H9 (cell line): ENCODE data around the gene ME3. TPM values are rescaled to one million over a fixed set of nuclear protein-coding genes. Genes with fewer than 3 reads are reported as not detected.

Experiments
- DNase-seq: peaks from one replicate; pipeline ENCODE4 v3.0.0-alpha.2; 2017
- H2AFZ ChIP-seq: one replicate; pipeline ENCODE4 v1.6.1; 2013; ENCODE audit warnings: mild to moderate bottlenecking, low read length, control low read depth, moderate library complexity
- H2AK5ac ChIP-seq: 2 replicates; pipeline ENCODE4 v1.6.1; 2013; ENCODE audit warnings: low read length, control low read depth, mixed read lengths; ENCODE audit not compliant: insufficient read length
- H2BK120ac ChIP-seq: one replicate; pipeline ENCODE4 v1.6.1; 2013; ENCODE audit warnings: low read depth, mild to moderate bottlenecking, low read length, control low read depth, inconsistent platforms; ENCODE audit not compliant: poor library complexity, severe bottlenecking
- H2BK12ac ChIP-seq: 2 replicates; pipeline ENCODE4 v1.6.1; 2013; ENCODE audit warnings: low read length, control low read depth, mixed read lengths, low read depth; ENCODE audit not compliant: insufficient read length
- H2BK15ac ChIP-seq: 2 replicates; pipeline ENCODE4 v1.6.1; 2013; ENCODE audit warnings: low read depth, low read length, control low read depth
- H2BK20ac ChIP-seq: one replicate; pipeline ENCODE4 v1.6.1; 2013; ENCODE audit warnings: low read depth, mild to moderate bottlenecking, low read length, control low read depth, inconsistent platforms; ENCODE audit not compliant: poor library complexity, severe bottlenecking
- H2BK5ac ChIP-seq: 2 replicates; pipeline ENCODE4 v1.6.1; 2013; ENCODE audit warnings: low read length, control low read depth, mixed read lengths; ENCODE audit not compliant: insufficient read length
- H3K14ac ChIP-seq: 2 replicates; pipeline ENCODE4 v1.6.1; 2013; ENCODE audit warnings: low read length, control low read depth; ENCODE audit not compliant: insufficient read depth
- H3K18ac ChIP-seq: 2 replicates; pipeline ENCODE4 v1.6.1; 2013; ENCODE audit warnings: low read depth, mild to moderate bottlenecking, mixed read lengths, low read length, control low read depth; ENCODE audit not compliant: insufficient read length
- H3K23ac ChIP-seq: 2 replicates; pipeline ENCODE4 v1.6.1; 2013; ENCODE audit warnings: low read length, control low read depth, mixed read lengths, low read depth; ENCODE audit not compliant: insufficient read length
- H3K23me2 ChIP-seq: 2 replicates; pipeline ENCODE4 v1.6.1; 2013; ENCODE audit warnings: low read depth, mild to moderate bottlenecking, mixed read lengths, low read length, control low read depth; ENCODE audit not compliant: insufficient read length, poor library complexity, severe bottlenecking
- H3K27ac ChIP-seq: 2 replicates; pipeline ENCODE4 v1.5.1; 2013; ENCODE audit warnings: low read length, control low read depth, mixed read lengths, low read depth; ENCODE audit not compliant: insufficient read length
- H3K27me3 ChIP-seq: 2 replicates; pipeline ENCODE4 v1.6.1; 2013; ENCODE audit warnings: low read length, control low read depth, inconsistent platforms; ENCODE audit not compliant: insufficient read depth
- H3K4ac ChIP-seq: 2 replicates; pipeline ENCODE4 v1.6.1; 2013; ENCODE audit warnings: low read depth, mild to moderate bottlenecking, control low read depth, inconsistent platforms, low read length, moderate library complexity
- H3K4me1 ChIP-seq: 2 replicates; pipeline ENCODE4 v1.6.1; 2013; ENCODE audit warnings: low read length, control low read depth, inconsistent platforms; ENCODE audit not compliant: insufficient read depth
- H3K4me2 ChIP-seq: 2 replicates; pipeline ENCODE4 v1.6.1; 2013; ENCODE audit warnings: low read length, control low read depth, mixed read lengths; ENCODE audit not compliant: insufficient read length, insufficient read depth
- H3K56ac ChIP-seq: 2 replicates; pipeline ENCODE4 v1.6.1; 2013; ENCODE audit warnings: low read depth, mild to moderate bottlenecking, mixed read lengths, low read length, control low read depth; ENCODE audit not compliant: insufficient read length
- H3K79me1 ChIP-seq: 2 replicates; pipeline ENCODE4 v1.6.1; 2013; ENCODE audit warnings: low read depth, mild to moderate bottlenecking, moderate library complexity, low read length, control low read depth, inconsistent platforms; ENCODE audit not compliant: insufficient read depth, poor library complexity, severe bottlenecking
- H3K79me2 ChIP-seq: 2 replicates; pipeline ENCODE4 v1.6.1; 2013; ENCODE audit warnings: low read length, control low read depth, inconsistent platforms; ENCODE audit not compliant: insufficient read depth
- H3K9ac ChIP-seq: 2 replicates; pipeline ENCODE4 v1.6.1; 2013; ENCODE audit warnings: low read length, control low read depth, mixed read lengths; ENCODE audit not compliant: insufficient read length; ENCODE audit errors: extremely low read depth
- H3K9me3 ChIP-seq: one replicate; pipeline ENCODE4 v1.6.1; 2013; ENCODE audit warnings: low read depth, low read length, inconsistent platforms; ENCODE audit not compliant: control insufficient read depth
- H3T11ph ChIP-seq: one replicate; pipeline ENCODE4 v1.6.1; 2013; ENCODE audit warnings: mild to moderate bottlenecking, low read length, control low read depth, inconsistent platforms
- H4K20me1 ChIP-seq: one replicate; pipeline ENCODE4 v1.6.1; 2013; ENCODE audit not compliant: control insufficient read depth, insufficient read length, insufficient read depth
- H4K5ac ChIP-seq: 2 replicates; pipeline ENCODE4 v1.6.1; 2013; ENCODE audit warnings: low read depth, mild to moderate bottlenecking, mixed read lengths, low read length, control low read depth; ENCODE audit not compliant: insufficient read length
- H4K8ac ChIP-seq: replicated peaks from 2 replicates; pipeline ENCODE4 v1.6.1; 2013; ENCODE audit warnings: low read length, control low read depth, mixed read lengths, low read depth; ENCODE audit not compliant: insufficient read length
- H4K91ac ChIP-seq: 2 replicates; pipeline ENCODE4 v1.6.1; 2013; ENCODE audit warnings: low read depth, mild to moderate bottlenecking, moderate library complexity, mixed read lengths, low read length, control low read depth; ENCODE audit not compliant: insufficient read length
- H3K27ac Mint-ChIP-seq, 3 experiments: 2 replicates in 2 of 3; 3 replicates in 1 of 3; pipeline ENCODE4 v1.8.0; 2020 to 2021; ENCODE audit warnings: mixed read lengths in 3 of 3, mild to moderate bottlenecking in 1 of 3, moderate library complexity in 1 of 3
- H3K27me3 Mint-ChIP-seq: 2 replicates; pipeline ENCODE4 v1.8.0; 2021; ENCODE audit warnings: low read depth, mild to moderate bottlenecking, moderate library complexity, mixed read lengths
- H3K36me3 Mint-ChIP-seq, 3 experiments: 2 replicates in 2 of 3; 3 replicates in 1 of 3; pipeline ENCODE4 v1.8.0; 2020 to 2021; ENCODE audit warnings: low read depth in 3 of 3, mixed read lengths in 3 of 3; ENCODE audit not compliant: insufficient read depth in 1 of 3
- H3K4me1 Mint-ChIP-seq, 2 experiments: 2 replicates each; pipeline ENCODE4 v1.8.0; 2020; ENCODE audit warnings: mixed read lengths in 2 of 2
- H3K4me3 Mint-ChIP-seq, 2 experiments: 2 replicates in 1 of 2; 3 replicates in 1 of 2; pipeline ENCODE4 v1.8.0; 2020 to 2021; ENCODE audit warnings: mild to moderate bottlenecking in 2 of 2, mixed read lengths in 2 of 2, moderate library complexity in 1 of 2
- H3K9me3 Mint-ChIP-seq, 2 experiments: 2 replicates in 1 of 2; 3 replicates in 1 of 2; pipeline ENCODE4 v1.8.0; 2020; ENCODE audit warnings: mild to moderate bottlenecking in 2 of 2, mixed read lengths in 2 of 2, moderate library complexity in 1 of 2
- CTCF ChIP-seq: fragments of 200-600 bp; sonication (generic); conservative IDR thresholded peaks from 3 replicates; pipeline ENCODE4 v1.8.0; 2021; ENCODE audit warnings: antibody characterized with exemption, mild to moderate bottlenecking
- total RNA-seq: library from RNA; stranded (reverse); gene quantifications from 2 replicates; pipeline ENCODE4 v1.2.1, GENCODE V29; 2021

The ME3 gene
- total RNA-seq, 1 experiment from 2014 or later: 2.8 TPM

- H3K27ac ChIP-seq: no peak overlapping the region
- H4K5ac ChIP-seq: no peak overlapping the region
- H2BK15ac ChIP-seq: no peak overlapping the region
- H3K4me1 Mint-ChIP-seq: peaks cover 35 to 50% of the 10 kb centered on the region in 2 experiments
- H3K23me2 ChIP-seq: no peaks in the 10 kb centered on the region
- no peak overlapping the region for H2BK5ac ChIP-seq
- no peak overlapping the region for H3K18ac ChIP-seq
- H3K4me1 ChIP-seq: peaks cover 9% of the 10 kb centered on the region; the same call in 1 of the 2 replicates
- no peak overlapping the region for H2BK20ac ChIP-seq
- H3K9me3 Mint-ChIP-seq: no peaks in the 10 kb centered on the region
- no peak overlapping the region for H3K14ac ChIP-seq
- TF ChIP-seq CTCF: no peak
- no peaks in the 10 kb centered on the region for H3K79me1 ChIP-seq
- H3K27me3 Mint-ChIP-seq: no peaks in the 10 kb centered on the region
- no peak overlapping the region for H3T11ph ChIP-seq
- H3K36me3 Mint-ChIP-seq: no peaks in the 10 kb centered on the region
- no peaks in the 10 kb centered on the region for H3K27me3 ChIP-seq
- no peak overlapping the region for H3K4ac ChIP-seq
- no peak overlapping the region for H4K91ac ChIP-seq
- DNase-seq: no peak
- H2BK120ac ChIP-seq: no peak overlapping the region
- no peak overlapping the region for H2AFZ ChIP-seq
- H2AK5ac ChIP-seq: no peak overlapping the region
- H4K20me1 ChIP-seq: no peaks in the 10 kb centered on the region
- H3K79me2 ChIP-seq: no peaks in the 10 kb centered on the region
- no peak overlapping the region for H3K56ac ChIP-seq
- 0 out of 7 replicates have a peak overlapping the region, but pooled peaks of 1 of the 3 experiments have one; percentile 84 for H3K27ac Mint-ChIP-seq
- H3K9me3 ChIP-seq: no peaks in the 10 kb centered on the region
- H4K8ac ChIP-seq: no peak overlapping the region
- no peak overlapping the region for H3K9ac ChIP-seq
- no peak overlapping the region for H3K4me2 ChIP-seq
- no peak overlapping the region for H2BK12ac ChIP-seq
- no peak overlapping the region for H3K4me3 Mint-ChIP-seq
- no peak overlapping the region for H3K23ac ChIP-seq
Observed at GRCh38 chr11:86589204-86589603, 83.2 kb downstream of the ME3 start.
